GM23248 (cell line): ENCODE data around the gene PLEKHG4B.
"Not testable (repeated sequence)": the region's sequence is repeated elsewhere in the genome, so short reads cannot be mapped to it uniquely, and the experiment has no call there.

Experiments
- EZH2 ChIP-seq: fragments of 200-600 bp; sonication (generic); IDR thresholded peaks from 2 replicates; pipeline ENCODE4 v1.6.1; 2018; ENCODE audit warnings: antibody characterized with exemption, mild to moderate bottlenecking; ENCODE audit not compliant: insufficient read depth, poor library complexity, severe bottlenecking
- EZH2phosphoT487 ChIP-seq: fragments of 200-600 bp; sonication (generic); IDR thresholded peaks from 2 replicates; pipeline ENCODE4 v1.6.1; 2018; ENCODE audit warnings: antibody characterized with exemption, moderate library complexity, mild to moderate bottlenecking, low read depth; ENCODE audit not compliant: insufficient read depth

DNA sequence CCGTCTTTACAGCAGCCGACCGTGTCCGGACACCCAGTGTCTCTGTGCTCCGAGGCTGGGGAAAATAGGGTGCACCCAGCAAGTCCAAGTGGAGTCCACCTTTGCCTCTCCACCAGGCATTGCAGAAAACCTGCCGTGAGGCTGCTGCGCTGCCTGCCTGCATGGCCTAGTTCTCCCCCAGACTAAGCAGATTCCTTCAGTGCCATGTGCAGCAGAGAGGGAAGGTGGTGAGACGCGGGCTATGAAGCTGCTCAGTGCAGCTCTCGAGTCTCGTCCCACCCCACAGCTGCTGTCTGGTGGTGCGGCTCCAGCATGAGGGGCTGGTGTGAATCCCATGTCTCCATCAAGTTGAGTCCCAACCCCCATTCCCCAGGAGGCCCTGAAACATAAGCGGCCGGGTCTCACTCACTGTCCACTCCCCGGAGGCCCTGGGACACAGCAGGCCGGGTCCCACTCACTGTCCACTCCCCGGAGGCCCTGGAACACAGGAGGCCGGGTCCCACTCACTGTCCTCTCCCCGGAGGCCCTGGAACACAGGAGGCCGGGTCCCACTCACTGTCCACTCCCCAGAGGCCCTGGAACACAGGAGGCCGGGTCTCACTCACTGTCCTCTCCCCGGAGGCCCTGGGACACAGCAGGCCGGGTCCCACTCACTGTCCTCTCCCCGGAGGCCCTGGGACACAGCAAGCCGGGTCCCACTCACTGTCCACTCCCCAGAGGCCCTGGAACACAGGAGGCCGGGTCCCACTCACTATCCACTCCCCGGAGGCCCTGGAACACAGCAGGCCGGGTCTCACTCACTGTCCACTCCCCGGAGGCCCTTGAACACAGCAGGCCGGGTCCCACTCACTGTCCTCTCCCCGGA is 19.4 kb upstream of the PLEKHG4B start:
- not testable (repeated sequence) for TF ChIP-seq EZH2phosphoT487, EZH2
